H9 (cell line): Measurements from ENCODE around the gene SCLY. TPM values are rescaled to one million over a fixed set of nuclear protein-coding genes. Genes with fewer than 3 reads are reported as not detected.

Source experiments
- DNase-seq: peaks from one replicate; pipeline ENCODE4 v3.0.0-alpha.2; 2017
- H2AFZ ChIP-seq: one replicate; pipeline ENCODE4 v1.6.1; 2013; ENCODE audit warnings: mild to moderate bottlenecking, low read length, control low read depth, moderate library complexity
- H2AK5ac ChIP-seq: 2 replicates; pipeline ENCODE4 v1.6.1; 2013; ENCODE audit warnings: low read length, control low read depth, mixed read lengths; ENCODE audit not compliant: insufficient read length
- H2BK120ac ChIP-seq: one replicate; pipeline ENCODE4 v1.6.1; 2013; ENCODE audit warnings: low read depth, mild to moderate bottlenecking, low read length, control low read depth, inconsistent platforms; ENCODE audit not compliant: poor library complexity, severe bottlenecking
- H2BK12ac ChIP-seq: 2 replicates; pipeline ENCODE4 v1.6.1; 2013; ENCODE audit warnings: low read length, control low read depth, mixed read lengths, low read depth; ENCODE audit not compliant: insufficient read length
- H2BK15ac ChIP-seq: 2 replicates; pipeline ENCODE4 v1.6.1; 2013; ENCODE audit warnings: low read depth, low read length, control low read depth
- H2BK20ac ChIP-seq: one replicate; pipeline ENCODE4 v1.6.1; 2013; ENCODE audit warnings: low read depth, mild to moderate bottlenecking, low read length, control low read depth, inconsistent platforms; ENCODE audit not compliant: poor library complexity, severe bottlenecking
- H2BK5ac ChIP-seq: 2 replicates; pipeline ENCODE4 v1.6.1; 2013; ENCODE audit warnings: low read length, control low read depth, mixed read lengths; ENCODE audit not compliant: insufficient read length
- H3K14ac ChIP-seq: 2 replicates; pipeline ENCODE4 v1.6.1; 2013; ENCODE audit warnings: low read length, control low read depth; ENCODE audit not compliant: insufficient read depth
- H3K18ac ChIP-seq: 2 replicates; pipeline ENCODE4 v1.6.1; 2013; ENCODE audit warnings: low read depth, mild to moderate bottlenecking, mixed read lengths, low read length, control low read depth; ENCODE audit not compliant: insufficient read length
- H3K23ac ChIP-seq: 2 replicates; pipeline ENCODE4 v1.6.1; 2013; ENCODE audit warnings: low read length, control low read depth, mixed read lengths, low read depth; ENCODE audit not compliant: insufficient read length
- H3K23me2 ChIP-seq: 2 replicates; pipeline ENCODE4 v1.6.1; 2013; ENCODE audit warnings: low read depth, mild to moderate bottlenecking, mixed read lengths, low read length, control low read depth; ENCODE audit not compliant: insufficient read length, poor library complexity, severe bottlenecking
- H3K27ac ChIP-seq: 2 replicates; pipeline ENCODE4 v1.5.1; 2013; ENCODE audit warnings: low read length, control low read depth, mixed read lengths, low read depth; ENCODE audit not compliant: insufficient read length
- H3K27me3 ChIP-seq: 2 replicates; pipeline ENCODE4 v1.6.1; 2013; ENCODE audit warnings: low read length, control low read depth, inconsistent platforms; ENCODE audit not compliant: insufficient read depth
- H3K4ac ChIP-seq: 2 replicates; pipeline ENCODE4 v1.6.1; 2013; ENCODE audit warnings: low read depth, mild to moderate bottlenecking, control low read depth, inconsistent platforms, low read length, moderate library complexity
- H3K4me1 ChIP-seq: 2 replicates; pipeline ENCODE4 v1.6.1; 2013; ENCODE audit warnings: low read length, control low read depth, inconsistent platforms; ENCODE audit not compliant: insufficient read depth
- H3K4me2 ChIP-seq: 2 replicates; pipeline ENCODE4 v1.6.1; 2013; ENCODE audit warnings: low read length, control low read depth, mixed read lengths; ENCODE audit not compliant: insufficient read length, insufficient read depth
- H3K56ac ChIP-seq: 2 replicates; pipeline ENCODE4 v1.6.1; 2013; ENCODE audit warnings: low read depth, mild to moderate bottlenecking, mixed read lengths, low read length, control low read depth; ENCODE audit not compliant: insufficient read length
- H3K79me1 ChIP-seq: 2 replicates; pipeline ENCODE4 v1.6.1; 2013; ENCODE audit warnings: low read depth, mild to moderate bottlenecking, moderate library complexity, low read length, control low read depth, inconsistent platforms; ENCODE audit not compliant: insufficient read depth, poor library complexity, severe bottlenecking
- H3K79me2 ChIP-seq: 2 replicates; pipeline ENCODE4 v1.6.1; 2013; ENCODE audit warnings: low read length, control low read depth, inconsistent platforms; ENCODE audit not compliant: insufficient read depth
- H3K9ac ChIP-seq: 2 replicates; pipeline ENCODE4 v1.6.1; 2013; ENCODE audit warnings: low read length, control low read depth, mixed read lengths; ENCODE audit not compliant: insufficient read length; ENCODE audit errors: extremely low read depth
- H3K9me3 ChIP-seq: one replicate; pipeline ENCODE4 v1.6.1; 2013; ENCODE audit warnings: low read depth, low read length, inconsistent platforms; ENCODE audit not compliant: control insufficient read depth
- H3T11ph ChIP-seq: one replicate; pipeline ENCODE4 v1.6.1; 2013; ENCODE audit warnings: mild to moderate bottlenecking, low read length, control low read depth, inconsistent platforms
- H4K20me1 ChIP-seq: one replicate; pipeline ENCODE4 v1.6.1; 2013; ENCODE audit not compliant: control insufficient read depth, insufficient read length, insufficient read depth
- H4K5ac ChIP-seq: 2 replicates; pipeline ENCODE4 v1.6.1; 2013; ENCODE audit warnings: low read depth, mild to moderate bottlenecking, mixed read lengths, low read length, control low read depth; ENCODE audit not compliant: insufficient read length
- H4K8ac ChIP-seq: replicated peaks from 2 replicates; pipeline ENCODE4 v1.6.1; 2013; ENCODE audit warnings: low read length, control low read depth, mixed read lengths, low read depth; ENCODE audit not compliant: insufficient read length
- H4K91ac ChIP-seq: 2 replicates; pipeline ENCODE4 v1.6.1; 2013; ENCODE audit warnings: low read depth, mild to moderate bottlenecking, moderate library complexity, mixed read lengths, low read length, control low read depth; ENCODE audit not compliant: insufficient read length
- H3K27ac Mint-ChIP-seq, 3 experiments: 2 replicates in 2 of 3; 3 replicates in 1 of 3; pipeline ENCODE4 v1.8.0; 2020 to 2021; ENCODE audit warnings: mixed read lengths in 3 of 3, mild to moderate bottlenecking in 1 of 3, moderate library complexity in 1 of 3
- H3K27me3 Mint-ChIP-seq: 2 replicates; pipeline ENCODE4 v1.8.0; 2021; ENCODE audit warnings: low read depth, mild to moderate bottlenecking, moderate library complexity, mixed read lengths
- H3K36me3 Mint-ChIP-seq, 3 experiments: 2 replicates in 2 of 3; 3 replicates in 1 of 3; pipeline ENCODE4 v1.8.0; 2020 to 2021; ENCODE audit warnings: low read depth in 3 of 3, mixed read lengths in 3 of 3; ENCODE audit not compliant: insufficient read depth in 1 of 3
- H3K4me1 Mint-ChIP-seq, 2 experiments: 2 replicates each; pipeline ENCODE4 v1.8.0; 2020; ENCODE audit warnings: mixed read lengths in 2 of 2
- H3K4me3 Mint-ChIP-seq, 2 experiments: 2 replicates in 1 of 2; 3 replicates in 1 of 2; pipeline ENCODE4 v1.8.0; 2020 to 2021; ENCODE audit warnings: mild to moderate bottlenecking in 2 of 2, mixed read lengths in 2 of 2, moderate library complexity in 1 of 2
- H3K9me3 Mint-ChIP-seq, 2 experiments: 2 replicates in 1 of 2; 3 replicates in 1 of 2; pipeline ENCODE4 v1.8.0; 2020; ENCODE audit warnings: mild to moderate bottlenecking in 2 of 2, mixed read lengths in 2 of 2, moderate library complexity in 1 of 2
- WGBS: extraction: QIAGEN DNeasy Blood & Tissue Kit; methylation state at CpG from one replicate; pipeline ENCODE4 v1.1.7; 2013; ENCODE audit warnings: missing lambda C conversion rate, low lambda C conversion rate, mixed read lengths; ENCODE audit not compliant: insufficient read length; ENCODE audit errors: extremely low coverage; 5-methylcytosine and 5-hydroxymethylcytosine counted together
- total RNA-seq: library from RNA; stranded (reverse); gene quantifications from 2 replicates; pipeline ENCODE4 v1.2.1, GENCODE V29; 2021
- TF ChIP-seq, protein P1 (sequence below): fragments of 200-600 bp; sonication (generic); conservative IDR thresholded peaks from 3 replicates; pipeline ENCODE4 v1.8.0; 2021; ENCODE audit warnings: antibody characterized with exemption, mild to moderate bottlenecking

SCLY gene
- total RNA-seq, 1 experiment from 2014 or later: 55.3 TPM

DNA sequence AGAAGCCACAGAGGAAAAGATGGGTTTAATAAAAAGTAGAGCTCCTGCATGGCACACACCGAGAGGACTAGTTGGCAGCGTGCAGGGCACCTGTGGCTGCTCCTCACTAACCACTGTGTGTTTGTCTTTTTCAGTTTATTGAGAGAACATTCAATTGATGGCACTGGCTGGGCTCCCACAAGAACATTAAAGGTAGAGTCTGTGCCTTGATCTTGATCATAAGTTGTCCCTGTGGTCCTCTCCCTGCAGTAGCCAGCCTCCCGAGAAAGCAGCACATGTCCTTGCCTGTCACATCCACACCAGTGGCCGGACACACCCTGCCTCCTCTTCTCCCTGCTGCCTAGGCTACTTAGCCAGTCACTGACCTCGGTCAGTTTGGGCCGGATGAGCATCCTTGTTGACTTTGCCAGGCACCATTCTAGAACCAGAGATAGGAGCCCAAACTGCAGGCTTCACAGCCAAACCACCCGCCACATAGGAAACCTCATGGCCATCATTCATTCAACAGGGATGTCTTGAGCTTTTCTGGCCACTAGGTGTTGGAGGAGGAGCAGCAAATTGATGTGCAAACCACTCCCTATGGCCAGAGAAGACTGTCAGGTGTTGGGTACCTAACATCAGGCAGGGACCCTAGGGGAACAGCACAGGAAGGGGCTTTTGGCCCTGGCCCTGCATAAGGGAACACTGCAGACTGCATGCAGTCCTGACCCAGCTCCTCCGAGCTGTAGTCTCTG is 30.2 kb upstream of the SCLY start:
- Histone ChIP-seq H3K56ac (no peak overlapping the region), H3K14ac (no peak overlapping the region; the same call in 1 of the 2 replicates), H4K8ac (no peak overlapping the region), H4K20me1 (no peaks in the 10 kb centered on the region), H2AK5ac (no peak overlapping the region), H3K4ac (no peak overlapping the region), H3T11ph (no peak overlapping the region), H3K27ac (no peak overlapping the region), H2BK5ac (no peak overlapping the region), H3K18ac (no peak overlapping the region), H3K4me1 (no peaks in the 10 kb centered on the region; the same call in 1 of the 2 replicates), H2BK15ac (no peak overlapping the region), H3K23me2 (no peaks in the 10 kb centered on the region), H2AFZ (no peak overlapping the region), H3K9me3 (no peaks in the 10 kb centered on the region), H3K27me3 (no peaks in the 10 kb centered on the region), H3K9ac (no peak overlapping the region), H3K79me2 (no peaks in the 10 kb centered on the region), H2BK20ac (no peak overlapping the region), H2BK12ac (no peak overlapping the region), H4K5ac (no peak overlapping the region), H3K79me1 (no peaks in the 10 kb centered on the region), H3K4me2 (no peak overlapping the region), H4K91ac (no peak overlapping the region), H3K23ac (no peak overlapping the region), H2BK120ac (no peak overlapping the region)
- WGBS: no CpG with 5 or more reads among the region's 8 CpGs
- TF ChIP-seq, protein P1, sequence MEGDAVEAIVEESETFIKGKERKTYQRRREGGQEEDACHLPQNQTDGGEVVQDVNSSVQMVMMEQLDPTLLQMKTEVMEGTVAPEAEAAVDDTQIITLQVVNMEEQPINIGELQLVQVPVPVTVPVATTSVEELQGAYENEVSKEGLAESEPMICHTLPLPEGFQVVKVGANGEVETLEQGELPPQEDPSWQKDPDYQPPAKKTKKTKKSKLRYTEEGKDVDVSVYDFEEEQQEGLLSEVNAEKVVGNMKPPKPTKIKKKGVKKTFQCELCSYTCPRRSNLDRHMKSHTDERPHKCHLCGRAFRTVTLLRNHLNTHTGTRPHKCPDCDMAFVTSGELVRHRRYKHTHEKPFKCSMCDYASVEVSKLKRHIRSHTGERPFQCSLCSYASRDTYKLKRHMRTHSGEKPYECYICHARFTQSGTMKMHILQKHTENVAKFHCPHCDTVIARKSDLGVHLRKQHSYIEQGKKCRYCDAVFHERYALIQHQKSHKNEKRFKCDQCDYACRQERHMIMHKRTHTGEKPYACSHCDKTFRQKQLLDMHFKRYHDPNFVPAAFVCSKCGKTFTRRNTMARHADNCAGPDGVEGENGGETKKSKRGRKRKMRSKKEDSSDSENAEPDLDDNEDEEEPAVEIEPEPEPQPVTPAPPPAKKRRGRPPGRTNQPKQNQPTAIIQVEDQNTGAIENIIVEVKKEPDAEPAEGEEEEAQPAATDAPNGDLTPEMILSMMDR: peak; percentile 39; the same call in 2 of the 3 replicates
- Mint-ChIP-seq H3K36me3 (peaks cover 12 to 59% (median 34%) of the 10 kb centered on the region in 3 experiments; a peak in 6 of 7 replicates), H3K4me1 (peaks cover 18 to 20% of the 10 kb centered on the region in 2 experiments), H3K27me3 (no peaks in the 10 kb centered on the region), H3K9me3 (no peaks in the 10 kb centered on the region), H3K27ac (peak overlapping the region in 1 of 3 experiments; percentile 30; a peak in 1 of 7 replicates), H3K4me3 (peak overlapping the region in 1 of 2 experiments; percentile 8; a peak in 1 of 5 replicates)
- no peak for DNase-seq
